GM23338 (cell line): Measurements from ENCODE around the gene LENG9. TPM values are rescaled to one million over a fixed set of nuclear protein-coding genes. Genes with fewer than 3 reads are reported as not detected.

ENCODE experiments used
- ATAC-seq: fragments of 200-7000 bp; cut with Tn5 transposase; 3 replicates; pipeline ENCODE4 v1.9.1; 2020
- DNase-seq: peaks from one replicate; pipeline ENCODE4 v3.0.0-alpha.2; 2015; ENCODE audit warnings: low spot score
- H2AFZ ChIP-seq: fragments of 200-600 bp; sonication (generic); 2 replicates; pipeline ENCODE4 v1.8.0; 2016; ENCODE audit warnings: antibody characterized with exemption, mild to moderate bottlenecking, moderate library complexity
- H3F3A ChIP-seq: fragments of 200-600 bp; sonication (generic); replicated peaks from 2 replicates; pipeline ENCODE4 v1.8.0; 2017; ENCODE audit warnings: antibody characterized with exemption, mixed run types, low read depth
- H3K27ac ChIP-seq: fragments of 200-600 bp; sonication (generic); 2 replicates; pipeline ENCODE4 v1.6.1; 2016; ENCODE audit warnings: low read depth
- H3K27me3 ChIP-seq: fragments of 200-600 bp; sonication (generic); 2 replicates; pipeline ENCODE4 v1.8.0; 2016; ENCODE audit warnings: mild to moderate bottlenecking, mixed run types, moderate library complexity; ENCODE audit not compliant: insufficient read depth
- H3K36me3 ChIP-seq: fragments of 200-600 bp; sonication (generic); 2 replicates; pipeline ENCODE4 v1.8.0; 2016; ENCODE audit warnings: mild to moderate bottlenecking; ENCODE audit not compliant: insufficient read depth
- H3K4me1 ChIP-seq: fragments of 200-600 bp; sonication (generic); 2 replicates; pipeline ENCODE4 v1.8.0; 2016; ENCODE audit warnings: mild to moderate bottlenecking, moderate library complexity; ENCODE audit not compliant: insufficient read depth
- H3K4me2 ChIP-seq: fragments of 200-600 bp; sonication (generic); 2 replicates; pipeline ENCODE4 v1.7.1; 2017; ENCODE audit warnings: mixed run types
- H3K4me3 ChIP-seq: fragments of 200-600 bp; sonication (generic); 2 replicates; pipeline ENCODE4 v1.6.1; 2016; ENCODE audit warnings: mixed run types
- H3K79me2 ChIP-seq: fragments of 200-600 bp; sonication (generic); replicated peaks from 2 replicates; pipeline ENCODE4 v1.8.0; 2017; ENCODE audit warnings: mild to moderate bottlenecking; ENCODE audit not compliant: insufficient read depth
- H3K9me2 ChIP-seq: fragments of 200-600 bp; sonication (generic); 2 replicates; pipeline ENCODE4 v1.8.0; 2017; ENCODE audit not compliant: insufficient read depth
- H4K20me1 ChIP-seq: fragments of 200-600 bp; sonication (generic); replicated peaks from 2 replicates; pipeline ENCODE4 v1.8.0; 2017; ENCODE audit warnings: mild to moderate bottlenecking; ENCODE audit not compliant: insufficient read depth
- H3K27ac Mint-ChIP-seq: 2 replicates; pipeline ENCODE4 v1.8.0; 2020; ENCODE audit warnings: inconsistent platforms, mild to moderate bottlenecking, moderate library complexity, mixed read lengths
- H3K27me3 Mint-ChIP-seq: 3 replicates; pipeline ENCODE4 v1.8.0; 2022; ENCODE audit warnings: low read depth, mild to moderate bottlenecking, moderate library complexity, mixed read lengths, inconsistent platforms; ENCODE audit not compliant: insufficient read depth, poor library complexity
- H3K36me3 Mint-ChIP-seq: 3 replicates; pipeline ENCODE4 v1.8.0; 2021; ENCODE audit warnings: low read depth, mild to moderate bottlenecking, inconsistent platforms, moderate library complexity, mixed read lengths
- H3K4me1 Mint-ChIP-seq: 3 replicates; pipeline ENCODE4 v1.8.0; 2020; ENCODE audit warnings: mild to moderate bottlenecking, inconsistent platforms, mixed read lengths
- H3K4me3 Mint-ChIP-seq: 3 replicates; pipeline ENCODE4 v1.8.0; 2021; ENCODE audit warnings: moderate library complexity, mild to moderate bottlenecking, inconsistent platforms, mixed read lengths
- H3K9me3 Mint-ChIP-seq: 3 replicates; pipeline ENCODE4 v1.8.0; 2020; ENCODE audit warnings: moderate library complexity, mild to moderate bottlenecking, inconsistent platforms, mixed read lengths
- CREB1 ChIP-seq: fragments of 250-450 bp; sonication (Bioruptor Pico); IDR thresholded peaks from 2 replicates; pipeline ENCODE4 v1.5.0; 2020; ENCODE audit warnings: low read depth, mild to moderate bottlenecking, moderate library complexity
- EZH2 ChIP-seq: fragments of 200-600 bp; sonication (generic); IDR thresholded peaks from one replicate; pipeline ENCODE4 v1.8.0; 2017; ENCODE audit warnings: antibody characterized with exemption, mild to moderate bottlenecking, low read depth; ENCODE audit not compliant: unreplicated experiment
- EZH2phosphoT487 ChIP-seq: fragments of 200-600 bp; sonication (generic); IDR thresholded peaks from one replicate; pipeline ENCODE4 v1.8.1; 2018; ENCODE audit warnings: antibody characterized with exemption; ENCODE audit not compliant: unreplicated experiment
- JUNB ChIP-seq: IDR thresholded peaks from one replicate; pipeline ENCODE4 v1.6.1; 2016; ENCODE audit warnings: antibody characterized with exemption; ENCODE audit not compliant: unreplicated experiment
- NANOG ChIP-seq: IDR thresholded peaks from 2 replicates; pipeline ENCODE4 v1.6.1; 2016; ENCODE audit warnings: antibody characterized with exemption, borderline replicate concordance
- POLR2AphosphoS5 ChIP-seq: IDR thresholded peaks from 2 replicates; pipeline ENCODE4 v1.6.1; 2016; ENCODE audit warnings: antibody characterized with exemption, low read depth
- ZNF114 ChIP-seq: fragments of 250-450 bp; sonication (Bioruptor Pico); IDR thresholded peaks from 2 replicates; pipeline ENCODE4 v1.5.0; 2020; ENCODE audit warnings: mild to moderate bottlenecking, moderate library complexity
- polyA plus RNA-seq: library from polyadenylated mRNA; unstranded; fragments of >200 nt; fragmentation: Nextera tagmentation; extraction: Ambion mirVana; gene quantifications from 2 replicates; pipeline ENCODE4 v1.2.1, GENCODE V29; 2016
- total RNA-seq: library from RNA; depleted of rRNA; stranded (reverse); fragments of >200 nt; shearing (Covaris generic); gene quantifications from 2 replicates; pipeline ENCODE4 v1.2.3, GENCODE V29; 2014
- TF ChIP-seq, protein P1 (sequence below): IDR thresholded peaks from one replicate; pipeline ENCODE4 v1.6.1; 2018; ENCODE audit warnings: antibody characterized with exemption; ENCODE audit not compliant: unreplicated experiment
- TF ChIP-seq, protein P2 (sequence below): fragments of 250-450 bp; sonication (Bioruptor Pico); IDR thresholded peaks from 2 replicates; pipeline ENCODE4 v1.5.0; 2020; ENCODE audit warnings: mild to moderate bottlenecking, moderate library complexity
- TF ChIP-seq, protein P3 (sequence below), 2 experiments: fragments of 200-600 bp in 1 of 2; sonication (generic) in 1 of 2; conservative IDR thresholded peaks; 2 replicates each; pipeline versions ENCODE4 v1.5.1 to v1.6.1; 2016 to 2017; ENCODE audit warnings: antibody characterized with exemption in 2 of 2, low read depth in 2 of 2, mild to moderate bottlenecking in 2 of 2, moderate library complexity in 1 of 2

The LENG9 gene
- total and polyA plus RNA-seq, 2 experiments from 2014 or later, result 0.26 to 6.4 TPM

DNA sequence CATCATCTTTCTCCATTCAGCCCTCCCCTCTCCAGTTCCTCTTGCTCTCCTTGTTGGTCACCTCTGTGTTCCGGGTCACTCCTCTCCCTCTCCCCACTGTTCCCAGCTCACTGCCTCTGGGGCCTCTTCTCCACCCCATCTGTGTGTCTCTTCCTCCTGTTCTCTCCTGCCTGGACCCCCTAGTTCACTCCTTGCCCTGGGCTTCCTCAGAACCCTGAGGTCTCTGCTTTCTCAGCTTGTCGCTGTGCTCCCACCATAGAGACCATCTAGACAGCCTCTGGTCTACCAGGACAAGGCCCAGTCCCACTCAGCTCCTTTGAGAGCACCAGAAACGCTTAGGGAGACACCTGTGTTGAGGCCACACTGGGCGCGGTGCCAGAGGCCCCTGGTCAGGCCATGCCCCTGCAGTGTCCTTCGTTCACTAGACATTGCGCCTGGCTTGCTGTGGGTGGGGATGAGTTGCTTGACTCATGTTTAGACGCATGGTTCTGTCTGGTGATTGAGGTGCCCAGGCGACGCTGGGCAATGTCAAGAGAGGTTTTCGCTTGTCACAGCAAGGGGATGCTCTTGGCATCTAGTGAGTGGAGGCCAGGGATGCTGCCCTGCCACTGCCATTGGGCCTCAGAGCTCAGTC, 4.8 kb downstream of the LENG9 start:
- H3K36me3 Mint-ChIP-seq, result peaks cover 70% of the 10 kb centered on the region
- Histone ChIP-seq H3K36me3 (peaks cover 20% of the 10 kb centered on the region), H3K4me1 (peaks cover 3% of the 10 kb centered on the region; the same call in 1 of the 2 replicates), H3K27ac (no peak overlapping the region), H4K20me1 (peaks cover 6% of the 10 kb centered on the region; the same call in 1 of the 2 replicates), H3K27me3 (no peaks in the 10 kb centered on the region), H3K4me3 (no peak overlapping the region), H3K9me2 (no peaks in the 10 kb centered on the region), H3K4me2 (no peak overlapping the region), H2AFZ (no peak overlapping the region), H3K79me2 (peaks cover 3% of the 10 kb centered on the region; the same call in 1 of the 2 replicates), H3F3A (peaks cover 6% of the 10 kb centered on the region; the same call in 1 of the 2 replicates)
- H3K4me3 Mint-ChIP-seq, result no peak overlapping the region
- ATAC-seq, result no peak
- no peak for DNase-seq
- peaks cover 2% of the 10 kb centered on the region; the same call in 1 of the 3 replicates for H3K9me3 Mint-ChIP-seq
- TF ChIP-seq, protein P1, sequence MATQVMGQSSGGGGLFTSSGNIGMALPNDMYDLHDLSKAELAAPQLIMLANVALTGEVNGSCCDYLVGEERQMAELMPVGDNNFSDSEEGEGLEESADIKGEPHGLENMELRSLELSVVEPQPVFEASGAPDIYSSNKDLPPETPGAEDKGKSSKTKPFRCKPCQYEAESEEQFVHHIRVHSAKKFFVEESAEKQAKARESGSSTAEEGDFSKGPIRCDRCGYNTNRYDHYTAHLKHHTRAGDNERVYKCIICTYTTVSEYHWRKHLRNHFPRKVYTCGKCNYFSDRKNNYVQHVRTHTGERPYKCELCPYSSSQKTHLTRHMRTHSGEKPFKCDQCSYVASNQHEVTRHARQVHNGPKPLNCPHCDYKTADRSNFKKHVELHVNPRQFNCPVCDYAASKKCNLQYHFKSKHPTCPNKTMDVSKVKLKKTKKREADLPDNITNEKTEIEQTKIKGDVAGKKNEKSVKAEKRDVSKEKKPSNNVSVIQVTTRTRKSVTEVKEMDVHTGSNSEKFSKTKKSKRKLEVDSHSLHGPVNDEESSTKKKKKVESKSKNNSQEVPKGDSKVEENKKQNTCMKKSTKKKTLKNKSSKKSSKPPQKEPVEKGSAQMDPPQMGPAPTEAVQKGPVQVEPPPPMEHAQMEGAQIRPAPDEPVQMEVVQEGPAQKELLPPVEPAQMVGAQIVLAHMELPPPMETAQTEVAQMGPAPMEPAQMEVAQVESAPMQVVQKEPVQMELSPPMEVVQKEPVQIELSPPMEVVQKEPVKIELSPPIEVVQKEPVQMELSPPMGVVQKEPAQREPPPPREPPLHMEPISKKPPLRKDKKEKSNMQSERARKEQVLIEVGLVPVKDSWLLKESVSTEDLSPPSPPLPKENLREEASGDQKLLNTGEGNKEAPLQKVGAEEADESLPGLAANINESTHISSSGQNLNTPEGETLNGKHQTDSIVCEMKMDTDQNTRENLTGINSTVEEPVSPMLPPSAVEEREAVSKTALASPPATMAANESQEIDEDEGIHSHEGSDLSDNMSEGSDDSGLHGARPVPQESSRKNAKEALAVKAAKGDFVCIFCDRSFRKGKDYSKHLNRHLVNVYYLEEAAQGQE, result no peak
- TF ChIP-seq ZNF114 (CRISPR knock-in tag) (no peak), NANOG (no peak), POLR2AphosphoS5 (no peak), EZH2phosphoT487 (no peak), EZH2 (no peak), JUNB (no peak), CREB1 (CRISPR knock-in tag) (no peak)
- TF ChIP-seq, protein P2, sequence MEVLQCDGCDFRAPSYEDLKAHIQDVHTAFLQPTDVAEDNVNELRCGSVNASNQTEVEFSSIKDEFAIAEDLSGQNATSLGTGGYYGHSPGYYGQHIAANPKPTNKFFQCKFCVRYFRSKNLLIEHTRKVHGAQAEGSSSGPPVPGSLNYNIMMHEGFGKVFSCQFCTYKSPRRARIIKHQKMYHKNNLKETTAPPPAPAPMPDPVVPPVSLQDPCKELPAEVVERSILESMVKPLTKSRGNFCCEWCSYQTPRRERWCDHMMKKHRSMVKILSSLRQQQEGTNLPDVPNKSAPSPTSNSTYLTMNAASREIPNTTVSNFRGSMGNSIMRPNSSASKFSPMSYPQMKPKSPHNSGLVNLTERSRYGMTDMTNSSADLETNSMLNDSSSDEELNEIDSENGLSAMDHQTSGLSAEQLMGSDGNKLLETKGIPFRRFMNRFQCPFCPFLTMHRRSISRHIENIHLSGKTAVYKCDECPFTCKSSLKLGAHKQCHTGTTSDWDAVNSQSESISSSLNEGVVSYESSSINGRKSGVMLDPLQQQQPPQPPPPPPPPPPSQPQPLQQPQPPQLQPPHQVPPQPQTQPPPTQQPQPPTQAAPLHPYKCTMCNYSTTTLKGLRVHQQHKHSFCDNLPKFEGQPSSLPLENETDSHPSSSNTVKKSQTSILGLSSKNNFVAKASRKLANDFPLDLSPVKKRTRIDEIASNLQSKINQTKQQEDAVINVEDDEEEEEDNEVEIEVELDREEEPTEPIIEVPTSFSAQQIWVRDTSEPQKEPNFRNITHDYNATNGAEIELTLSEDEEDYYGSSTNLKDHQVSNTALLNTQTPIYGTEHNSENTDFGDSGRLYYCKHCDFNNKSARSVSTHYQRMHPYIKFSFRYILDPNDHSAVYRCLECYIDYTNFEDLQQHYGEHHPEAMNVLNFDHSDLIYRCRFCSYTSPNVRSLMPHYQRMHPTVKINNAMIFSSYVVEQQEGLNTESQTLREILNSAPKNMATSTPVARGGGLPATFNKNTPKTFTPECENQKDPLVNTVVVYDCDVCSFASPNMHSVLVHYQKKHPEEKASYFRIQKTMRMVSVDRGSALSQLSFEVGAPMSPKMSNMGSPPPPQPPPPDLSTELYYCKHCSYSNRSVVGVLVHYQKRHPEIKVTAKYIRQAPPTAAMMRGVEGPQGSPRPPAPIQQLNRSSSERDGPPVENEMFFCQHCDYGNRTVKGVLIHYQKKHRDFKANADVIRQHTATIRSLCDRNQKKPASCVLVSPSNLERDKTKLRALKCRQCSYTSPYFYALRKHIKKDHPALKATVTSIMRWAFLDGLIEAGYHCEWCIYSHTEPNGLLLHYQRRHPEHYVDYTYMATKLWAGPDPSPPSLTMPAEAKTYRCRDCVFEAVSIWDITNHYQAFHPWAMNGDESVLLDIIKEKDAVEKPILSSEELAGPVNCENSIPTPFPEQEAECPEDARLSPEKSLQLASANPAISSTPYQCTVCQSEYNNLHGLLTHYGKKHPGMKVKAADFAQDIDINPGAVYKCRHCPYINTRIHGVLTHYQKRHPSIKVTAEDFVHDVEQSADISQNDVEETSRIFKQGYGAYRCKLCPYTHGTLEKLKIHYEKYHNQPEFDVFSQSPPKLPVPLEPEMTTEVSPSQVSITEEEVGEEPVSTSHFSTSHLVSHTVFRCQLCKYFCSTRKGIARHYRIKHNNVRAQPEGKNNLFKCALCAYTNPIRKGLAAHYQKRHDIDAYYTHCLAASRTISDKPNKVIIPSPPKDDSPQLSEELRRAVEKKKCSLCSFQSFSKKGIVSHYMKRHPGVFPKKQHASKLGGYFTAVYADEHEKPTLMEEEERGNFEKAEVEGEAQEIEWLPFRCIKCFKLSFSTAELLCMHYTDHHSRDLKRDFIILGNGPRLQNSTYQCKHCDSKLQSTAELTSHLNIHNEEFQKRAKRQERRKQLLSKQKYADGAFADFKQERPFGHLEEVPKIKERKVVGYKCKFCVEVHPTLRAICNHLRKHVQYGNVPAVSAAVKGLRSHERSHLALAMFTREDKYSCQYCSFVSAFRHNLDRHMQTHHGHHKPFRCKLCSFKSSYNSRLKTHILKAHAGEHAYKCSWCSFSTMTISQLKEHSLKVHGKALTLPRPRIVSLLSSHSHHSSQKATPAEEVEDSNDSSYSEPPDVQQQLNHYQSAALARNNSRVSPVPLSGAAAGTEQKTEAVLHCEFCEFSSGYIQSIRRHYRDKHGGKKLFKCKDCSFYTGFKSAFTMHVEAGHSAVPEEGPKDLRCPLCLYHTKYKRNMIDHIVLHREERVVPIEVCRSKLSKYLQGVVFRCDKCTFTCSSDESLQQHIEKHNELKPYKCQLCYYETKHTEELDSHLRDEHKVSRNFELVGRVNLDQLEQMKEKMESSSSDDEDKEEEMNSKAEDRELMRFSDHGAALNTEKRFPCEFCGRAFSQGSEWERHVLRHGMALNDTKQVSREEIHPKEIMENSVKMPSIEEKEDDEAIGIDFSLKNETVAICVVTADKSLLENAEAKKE (CRISPR knock-in tag), result no peak
- TF ChIP-seq, protein P3, sequence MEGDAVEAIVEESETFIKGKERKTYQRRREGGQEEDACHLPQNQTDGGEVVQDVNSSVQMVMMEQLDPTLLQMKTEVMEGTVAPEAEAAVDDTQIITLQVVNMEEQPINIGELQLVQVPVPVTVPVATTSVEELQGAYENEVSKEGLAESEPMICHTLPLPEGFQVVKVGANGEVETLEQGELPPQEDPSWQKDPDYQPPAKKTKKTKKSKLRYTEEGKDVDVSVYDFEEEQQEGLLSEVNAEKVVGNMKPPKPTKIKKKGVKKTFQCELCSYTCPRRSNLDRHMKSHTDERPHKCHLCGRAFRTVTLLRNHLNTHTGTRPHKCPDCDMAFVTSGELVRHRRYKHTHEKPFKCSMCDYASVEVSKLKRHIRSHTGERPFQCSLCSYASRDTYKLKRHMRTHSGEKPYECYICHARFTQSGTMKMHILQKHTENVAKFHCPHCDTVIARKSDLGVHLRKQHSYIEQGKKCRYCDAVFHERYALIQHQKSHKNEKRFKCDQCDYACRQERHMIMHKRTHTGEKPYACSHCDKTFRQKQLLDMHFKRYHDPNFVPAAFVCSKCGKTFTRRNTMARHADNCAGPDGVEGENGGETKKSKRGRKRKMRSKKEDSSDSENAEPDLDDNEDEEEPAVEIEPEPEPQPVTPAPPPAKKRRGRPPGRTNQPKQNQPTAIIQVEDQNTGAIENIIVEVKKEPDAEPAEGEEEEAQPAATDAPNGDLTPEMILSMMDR (conservative IDR thresholded peaks at IDR 0.05; ENCODE audit: low read depth in 2 of 2), result no peak
- peak overlapping the region; percentile 71 for H3K27ac Mint-ChIP-seq
- peaks cover 14% of the 10 kb centered on the region for H3K27me3 Mint-ChIP-seq
- peaks cover 10% of the 10 kb centered on the region; the same call in 2 of the 3 replicates for H3K4me1 Mint-ChIP-seq
